HG03039 (cell line): Measurements from ENCODE around the gene ZC3H10.

Experiments used
- ATAC-seq: cut with Tn5 transposase; IDR thresholded peaks from one replicate; pipeline ENCODE4 v1.9.1; 2021; ENCODE audit warnings: mild to moderate bottlenecking, moderate library complexity; ENCODE audit not compliant: unreplicated experiment

The ZC3H10 gene

DNA sequence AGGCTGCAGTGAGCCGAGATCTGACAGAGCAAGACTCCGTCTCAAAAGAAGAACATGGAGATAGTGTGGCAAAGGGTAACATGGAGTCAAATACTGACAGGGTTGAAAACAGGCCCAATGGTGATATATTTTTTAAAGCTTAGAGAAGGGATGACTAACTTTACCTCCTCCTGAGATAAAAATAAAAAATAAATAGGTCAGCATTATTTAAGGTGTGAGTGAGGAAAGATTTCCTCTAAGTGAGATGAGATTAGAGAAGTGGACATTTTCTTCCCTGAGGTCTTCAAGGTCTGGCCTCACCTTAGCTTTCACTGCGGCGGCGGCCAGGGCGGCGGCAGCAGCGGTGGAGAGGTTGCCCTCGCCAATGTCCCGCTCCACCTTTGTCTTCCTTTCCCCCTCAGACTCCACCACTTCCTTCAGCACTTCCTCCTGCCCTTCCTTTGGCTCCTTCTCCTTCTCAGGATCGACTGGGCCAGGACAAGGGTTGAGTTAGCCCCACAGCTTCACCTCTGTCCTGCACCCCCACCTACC, 51.2 kb downstream of the ZC3H10 start:
- no peak for ATAC-seq

DNA sequence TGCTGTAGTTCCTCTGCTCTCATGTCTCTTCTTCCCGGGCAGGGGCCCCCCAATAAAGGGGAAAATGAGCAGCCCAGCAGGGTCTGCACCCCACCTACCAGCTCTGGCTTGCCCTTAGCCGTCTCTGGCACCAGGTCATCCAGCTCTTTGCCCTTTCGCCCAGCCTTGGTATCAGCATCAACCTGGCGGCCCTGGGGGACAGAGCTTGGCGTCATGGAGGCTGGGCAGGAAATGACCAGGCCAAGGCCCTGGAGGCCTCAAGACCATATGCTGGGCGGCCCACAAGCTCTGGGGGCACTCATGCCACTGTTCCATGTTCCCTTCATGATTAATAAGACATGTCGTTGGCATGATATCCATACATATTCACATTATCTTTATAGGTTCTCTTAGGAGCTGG, 54.8 kb downstream of the ZC3H10 start:
- ATAC-seq, result no peak
